HepG2 (cell line): ENCODE measurements around the gene MNDA.

Experiments used
- CBX5 ChIP-seq: sonication (generic); formaldehyde crosslinking; IDR thresholded peaks from 2 replicates; pipeline ENCODE4 v1.4.0; 2020; ENCODE audit warnings: missing genetic modification reagents, borderline replicate concordance
- CTCF ChIP-seq: sonication (generic); formaldehyde crosslinking; IDR thresholded peaks from 2 replicates; pipeline ENCODE4 v1.5.0; 2020; ENCODE audit warnings: mild to moderate bottlenecking, missing genetic modification reagents, moderate library complexity
- DPF2 ChIP-seq: sonication (generic); formaldehyde crosslinking; IDR thresholded peaks from 2 replicates; pipeline ENCODE4 v1.4.0; 2020; ENCODE audit warnings: mild to moderate bottlenecking, low read depth, missing genetic modification reagents, borderline replicate concordance
- KDM5B ChIP-seq: sonication (generic); formaldehyde crosslinking; IDR thresholded peaks from 2 replicates; pipeline ENCODE4 v1.4.0; 2020; ENCODE audit warnings: missing genetic modification reagents, mild to moderate bottlenecking, borderline replicate concordance
- NFYB ChIP-seq: sonication (generic); formaldehyde crosslinking; IDR thresholded peaks from 2 replicates; pipeline ENCODE4 v1.4.0; 2020; ENCODE audit warnings: missing genetic modification reagents
- PHF8 ChIP-seq: sonication (generic); formaldehyde crosslinking; IDR thresholded peaks from 2 replicates; pipeline ENCODE4 v1.5.0; 2020; ENCODE audit warnings: missing genetic modification reagents
- POLR2G ChIP-seq: fragments of 200-400 bp; formaldehyde crosslinking; IDR thresholded peaks from 2 replicates; pipeline ENCODE4 v1.6.1; 2018; ENCODE audit warnings: mild to moderate bottlenecking, low read depth, low read length, moderate library complexity
- SMARCC2 ChIP-seq: fragments of 450-650 bp; IDR thresholded peaks from 2 replicates; pipeline ENCODE4 v1.6.1; 2017; ENCODE audit warnings: antibody characterized with exemption, mild to moderate bottlenecking
- ZFP91 ChIP-seq: sonication (generic); formaldehyde crosslinking; IDR thresholded peaks from 2 replicates; pipeline ENCODE4 v1.9.0; 2022; ENCODE audit warnings: missing genetic modification reagents, mild to moderate bottlenecking, borderline replicate concordance
- ZNF138 ChIP-seq: sonication (generic); formaldehyde crosslinking; IDR thresholded peaks from 2 replicates; pipeline ENCODE4 v1.5.0; 2020; ENCODE audit warnings: mild to moderate bottlenecking, low read depth, missing genetic modification reagents
- ZNF343 ChIP-seq: sonication (generic); formaldehyde crosslinking; IDR thresholded peaks from 2 replicates; pipeline ENCODE4 v1.4.0; 2020; ENCODE audit warnings: mild to moderate bottlenecking, missing genetic modification reagents

GRCh38 chr1:158809256-158809655, 21.9 kb upstream of the MNDA start:
- TF ChIP-seq DPF2 (CRISPR knock-in tag) (no peak), SMARCC2 (no peak), CBX5 (CRISPR knock-in tag) (no peak), CTCF (CRISPR knock-in tag) (no peak), POLR2G (no peak), PHF8 (no peak), KDM5B (CRISPR knock-in tag) (no peak), ZFP91 (CRISPR knock-in tag) (no peak), ZNF138 (CRISPR knock-in tag) (no peak), NFYB (CRISPR knock-in tag) (no peak), ZNF343 (no peak)
